Fibroblast of peridontal ligament (primary cell): ENCODE data around the gene PSMC3IP.

Experiments
- DNase-seq: peaks from one replicate; pipeline ENCODE4 v3.0.0-alpha.2; 2010; ENCODE audit errors: extremely low read depth

The PSMC3IP gene

GRCh38 chr17:42585353-42585752 lies 7.8 kb upstream of the PSMC3IP start:
- DNase-seq: no peak

- no peak for DNase-seq
These were observed 7.4 kb upstream of the PSMC3IP start for GRCh38 chr17:42584880-42585279.

- no peak for DNase-seq
These were observed 4.3 kb upstream of the PSMC3IP start for GRCh38 chr17:42581744-42582270.

- no peak for DNase-seq
These were observed 2.4 kb upstream of the PSMC3IP start for GRCh38 chr17:42579794-42580551.

- DNase-seq: peak; percentile 74
These were observed 847 bp upstream of the PSMC3IP start for GRCh38 chr17:42578282-42578869.

- DNase-seq: no peak
These were observed 393 bp downstream of the PSMC3IP start for GRCh38 chr17:42577140-42577531.

GRCh38 chr17:42574463-42574862 lies 3.1 kb downstream of the PSMC3IP start:
- no peak for DNase-seq

GRCh38 chr17:42573095-42573494 lies 4.4 kb downstream of the PSMC3IP start:
- DNase-seq: no peak

- DNase-seq: peak; percentile 31
These were observed 5.9 kb downstream of the PSMC3IP start for GRCh38 chr17:42571435-42572225.

GRCh38 chr17:42568341-42569111 lies 9.0 kb downstream of the PSMC3IP start:
- DNase-seq: no peak

- DNase-seq: peak; percentile 83
These were observed 10.5 kb downstream of the PSMC3IP start, which contains the start of gene MLX for GRCh38 chr17:42566883-42567573. Gene MLX, plus strand, starts transcription at chr17:42567100. Its CDS starts 25 bp downstream, at chr17:42567125.

- DNase-seq: no peak
These were observed 11.2 kb downstream of the PSMC3IP start for GRCh38 chr17:42566215-42566882.

- no peak for DNase-seq
These were observed 11.9 kb downstream of the PSMC3IP start for GRCh38 chr17:42565523-42566214.

GRCh38 chr17:42564815-42565522 lies 12.6 kb downstream of the PSMC3IP start:
- DNase-seq: no peak

GRCh38 chr17:42563950-42564349 lies 13.6 kb downstream of the PSMC3IP start:
- no peak for DNase-seq

GRCh38 chr17:42563543-42563942 lies 14.0 kb downstream of the PSMC3IP start:
- DNase-seq: no peak

- DNase-seq: no peak
These were observed 14.4 kb downstream of the PSMC3IP start for GRCh38 chr17:42563143-42563509.

- DNase-seq: peak; percentile 21
These were observed 15.0 kb downstream of the PSMC3IP start for GRCh38 chr17:42562388-42563142.
